GM13977 (cell line): ENCODE results near the gene PLXNA4.

Experiments used
- DNase-seq: peaks from one replicate; pipeline ENCODE4 v3.0.0; 2012; ENCODE audit warnings: low spot score
- CTCF ChIP-seq: IDR thresholded peaks from 2 replicates; pipeline ENCODE4 v1.5.1; 2012; ENCODE audit warnings: mild to moderate bottlenecking, control low read depth; ENCODE audit not compliant: insufficient read depth; ENCODE audit errors: extremely low read depth, missing control alignments
- in situ Hi-C: fragments of 300-500 bp; cut with MboI; formaldehyde crosslinking; loops from one replicate; pipeline ENCODE4 v1.12.0; 2022; ENCODE audit warnings: low sequenced_read_pairs, low pct_unique_long_range_greater_than_20kb, mixed read lengths, inconsistent platforms; ENCODE audit not compliant: unreplicated experiment

PLXNA4 gene

DNA sequence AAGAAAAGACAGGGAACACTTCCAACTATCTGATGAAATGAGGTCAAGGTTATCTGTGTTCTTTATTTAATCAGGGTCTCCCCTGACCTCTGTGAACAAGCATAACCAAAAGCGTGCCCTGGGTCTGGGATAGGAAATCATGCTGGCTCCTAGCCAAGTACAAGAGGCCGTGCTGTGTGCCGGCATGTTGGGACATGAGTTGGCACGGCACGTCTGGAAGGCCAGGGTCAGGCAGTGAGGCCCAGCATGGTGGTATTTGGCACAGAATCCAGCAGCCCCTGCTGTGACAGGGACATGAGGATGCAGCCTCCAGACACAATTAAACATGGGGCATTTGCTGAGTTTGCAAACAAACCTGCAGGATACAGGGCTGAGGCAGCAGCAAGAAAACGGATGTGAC is 320.4 kb downstream of the PLXNA4 start:
- TF ChIP-seq CTCF, result no peak
- DNase-seq, result no peak
- in situ Hi-C loops, result no loop called here

DNA sequence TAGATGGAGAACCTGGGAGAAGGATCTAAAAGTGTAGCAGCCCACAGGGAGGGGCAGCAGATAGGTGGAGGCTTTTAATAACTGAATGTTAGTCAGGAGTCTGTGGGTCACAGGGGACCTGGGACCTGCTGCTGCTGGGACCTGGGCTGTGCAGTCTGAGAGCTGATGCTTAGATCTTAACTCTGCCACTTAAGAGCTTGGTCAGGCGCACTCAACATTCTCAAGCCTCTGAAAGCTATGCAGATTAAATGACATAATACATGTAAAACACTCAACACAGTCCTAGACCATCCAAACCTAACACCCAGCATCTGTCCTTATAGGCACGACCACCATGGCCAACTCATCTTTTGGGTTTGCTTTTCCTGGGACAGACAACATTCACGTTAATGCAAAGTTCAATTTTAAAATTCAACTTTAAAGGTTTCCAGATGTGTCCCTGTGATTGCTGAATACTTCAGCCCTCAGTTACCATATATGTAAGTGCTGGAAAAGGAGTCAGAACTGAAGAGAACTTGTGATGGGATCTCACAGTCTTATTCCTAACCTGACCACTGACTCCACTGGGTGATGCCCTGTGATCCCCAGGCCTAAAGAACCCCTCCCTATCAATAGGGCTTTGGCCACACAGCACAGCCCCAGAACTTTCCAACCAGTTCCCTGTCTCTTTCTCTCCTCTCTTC is 321.0 kb downstream of the PLXNA4 start:
- no peak for DNase-seq
- no peak for TF ChIP-seq CTCF
- in situ Hi-C loops, result no loop called here

DNA sequence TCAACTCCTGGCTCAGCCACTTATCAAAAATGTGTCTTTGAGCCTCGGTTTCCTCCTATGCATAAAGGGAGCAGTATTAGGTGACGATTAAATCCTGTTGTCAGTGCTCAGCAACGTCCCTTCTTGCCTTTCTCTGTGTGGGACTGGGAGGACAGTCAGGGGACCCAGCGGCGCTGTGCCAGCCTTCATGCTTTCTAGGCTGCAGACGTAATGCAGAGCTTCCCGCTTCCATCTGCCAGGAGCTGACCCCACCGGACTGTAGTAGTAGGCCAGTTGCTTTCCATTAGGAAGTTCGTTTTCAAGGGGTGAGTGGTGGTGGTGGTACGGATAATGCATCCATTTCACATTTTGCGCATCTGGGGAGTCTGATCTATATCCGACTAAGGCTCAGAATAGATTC is 321.8 kb downstream of the PLXNA4 start:
- no peak for TF ChIP-seq CTCF
- no peak for DNase-seq
- in situ Hi-C loops, result no loop called here

GRCh38 chr7:132252793-132253100 is 323.5 kb downstream of the PLXNA4 start:
- in situ Hi-C loops, result no loop called here
- no peak for TF ChIP-seq CTCF
- no peak for DNase-seq

DNA sequence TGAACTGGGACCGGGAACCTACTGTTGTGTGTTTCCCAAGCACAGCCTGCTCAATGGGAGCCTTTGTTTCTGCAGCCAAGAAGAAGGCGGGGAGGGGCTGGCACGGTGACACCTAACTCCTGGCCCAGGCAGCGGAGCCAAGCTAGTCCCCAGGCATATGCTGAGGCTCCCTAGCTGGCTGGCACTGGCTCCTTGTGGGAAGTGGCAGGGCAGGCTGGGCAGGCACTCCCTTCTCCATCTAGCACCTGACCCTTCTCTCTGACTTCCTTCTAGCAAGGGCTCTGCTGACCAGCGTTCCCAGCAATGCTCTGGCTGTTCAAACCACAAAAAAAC is 325.0 kb downstream of the PLXNA4 start:
- TF ChIP-seq CTCF, result no peak
- DNase-seq, result no peak
- in situ Hi-C loops, result no loop called here

DNA sequence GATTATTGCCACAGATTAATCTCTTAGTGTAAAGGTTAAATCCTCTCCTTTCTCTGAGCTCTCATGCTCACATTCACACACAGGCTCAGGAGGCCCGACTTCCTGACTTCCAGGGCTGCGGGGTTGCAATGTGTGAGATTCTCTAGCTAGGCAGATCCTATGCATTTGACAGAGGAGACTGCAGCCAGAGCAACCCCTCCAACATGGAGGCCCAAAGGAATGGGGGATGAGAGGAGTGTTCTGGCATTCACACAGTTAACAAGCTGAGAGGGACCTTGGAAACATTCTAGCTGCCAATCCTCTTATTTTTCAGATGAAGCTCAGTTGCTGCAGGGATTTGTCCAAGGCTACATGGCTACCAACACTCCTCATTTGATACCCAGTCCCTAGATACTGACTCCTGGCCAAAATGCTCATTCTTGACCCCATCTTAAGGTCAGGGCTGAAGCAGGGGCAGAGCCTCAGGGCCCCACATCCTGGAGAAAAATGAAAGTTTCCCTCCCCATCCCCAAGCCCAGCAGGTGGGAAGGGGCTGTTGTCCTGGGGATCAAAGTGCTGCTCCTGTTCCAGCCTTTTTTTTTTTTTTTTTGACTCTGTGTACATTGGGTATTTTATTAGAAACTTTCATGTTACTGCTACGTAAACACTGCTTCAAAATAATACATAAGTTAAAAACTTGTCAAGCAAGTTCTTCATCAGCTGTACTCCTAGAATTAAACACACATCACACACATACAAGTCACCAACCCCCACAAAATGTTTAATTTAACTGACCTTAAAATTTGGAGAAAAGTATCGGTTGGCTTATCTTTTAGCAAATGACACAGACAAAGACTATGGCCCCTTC is 325.6 kb downstream of the PLXNA4 start:
- DNase-seq, result no peak
- no peak for TF ChIP-seq CTCF
- in situ Hi-C loops, result no loop called here
